HEK293 (cell line): ENCODE data around the gene TMEM131L.

Experiments
- GLIS2 ChIP-seq: fragments of 450-650 bp; formaldehyde crosslinking; IDR thresholded peaks from 2 replicates; pipeline ENCODE4 v1.5.1; 2016; ENCODE audit warnings: missing biosample characterization, missing genetic modification characterization
- HOXC10 ChIP-seq: sonication (generic); formaldehyde crosslinking; IDR thresholded peaks from 2 replicates; pipeline ENCODE4 v1.8.1; 2023; ENCODE audit warnings: mild to moderate bottlenecking, missing genetic modification reagents
- HOXD13 ChIP-seq: sonication (generic); formaldehyde crosslinking; IDR thresholded peaks from 2 replicates; pipeline ENCODE4 v1.8.0; 2022; ENCODE audit warnings: missing genetic modification reagents, borderline replicate concordance
- IKZF3 ChIP-seq: fragments of 450-650 bp; IDR thresholded peaks from 2 replicates; pipeline ENCODE4 v1.5.0; 2018; ENCODE audit warnings: missing biosample characterization, mild to moderate bottlenecking, missing genetic modification characterization, moderate library complexity
- KLF1 ChIP-seq: fragments of 450-650 bp; formaldehyde crosslinking; IDR thresholded peaks from 2 replicates; pipeline ENCODE4 v1.5.1; 2016; ENCODE audit warnings: missing biosample characterization, missing genetic modification characterization
- MZF1 ChIP-seq: fragments of 450-650 bp; formaldehyde crosslinking; IDR thresholded peaks from 2 replicates; pipeline ENCODE4 v1.5.1; 2017; ENCODE audit warnings: missing biosample characterization, missing genetic modification characterization, borderline replicate concordance
- OSR2 ChIP-seq: fragments of 450-650 bp; formaldehyde crosslinking; IDR thresholded peaks from 2 replicates; pipeline ENCODE4 v1.5.1; 2016; ENCODE audit warnings: missing biosample characterization, missing genetic modification characterization
- SETDB1 ChIP-seq: IDR thresholded peaks from one replicate; pipeline ENCODE4 v1.6.1; 2017; ENCODE audit warnings: mild to moderate bottlenecking, low read length, moderate library complexity, mixed read lengths; ENCODE audit not compliant: insufficient read length
- SP3 ChIP-seq: fragments of 450-650 bp; formaldehyde crosslinking; IDR thresholded peaks from 2 replicates; pipeline ENCODE4 v1.5.1; 2016; ENCODE audit warnings: missing biosample characterization, missing genetic modification characterization
- ZBTB21 ChIP-seq: fragments of 450-650 bp; formaldehyde crosslinking; IDR thresholded peaks from 2 replicates; pipeline ENCODE4 v1.5.1; 2017; ENCODE audit warnings: missing biosample characterization, missing genetic modification characterization
- ZNF214 ChIP-seq: fragments of 450-650 bp; formaldehyde crosslinking; IDR thresholded peaks from 2 replicates; pipeline ENCODE4 v1.5.1; 2017; ENCODE audit warnings: missing biosample characterization, mild to moderate bottlenecking, missing genetic modification characterization, borderline replicate concordance
- ZNF221 ChIP-seq: fragments of 450-650 bp; formaldehyde crosslinking; IDR thresholded peaks from 2 replicates; pipeline ENCODE4 v1.5.1; 2017; ENCODE audit warnings: missing biosample characterization, missing genetic modification characterization, borderline replicate concordance
- ZNF223 ChIP-seq: fragments of 450-650 bp; formaldehyde crosslinking; IDR thresholded peaks from 2 replicates; pipeline ENCODE4 v1.5.1; 2016; ENCODE audit warnings: missing biosample characterization, missing genetic modification characterization
- ZNF292 ChIP-seq: fragments of 450-650 bp; formaldehyde crosslinking; IDR thresholded peaks from 2 replicates; pipeline ENCODE4 v1.5.1; 2016; ENCODE audit warnings: low read depth, missing biosample characterization, missing genetic modification characterization, borderline replicate concordance
- ZNF302 ChIP-seq: fragments of 450-650 bp; formaldehyde crosslinking; IDR thresholded peaks from 2 replicates; pipeline ENCODE4 v1.5.1; 2016; ENCODE audit warnings: missing biosample characterization, missing genetic modification characterization, low read depth
- ZNF366 ChIP-seq: fragments of 450-650 bp; formaldehyde crosslinking; conservative IDR thresholded peaks from 2 replicates; pipeline ENCODE4 v1.5.1; 2016; ENCODE audit warnings: missing biosample characterization, missing genetic modification characterization
- ZNF391 ChIP-seq: fragments of 450-650 bp; formaldehyde crosslinking; IDR thresholded peaks from 2 replicates; pipeline ENCODE4 v1.5.1; 2016; ENCODE audit warnings: low read depth, missing biosample characterization, missing genetic modification characterization, borderline replicate concordance
- ZNF48 ChIP-seq: fragments of 450-650 bp; formaldehyde crosslinking; IDR thresholded peaks from 2 replicates; pipeline ENCODE4 v1.5.1; 2016; ENCODE audit warnings: missing biosample characterization, missing genetic modification characterization
- ZNF501 ChIP-seq: fragments of 450-650 bp; formaldehyde crosslinking; IDR thresholded peaks from 2 replicates; pipeline ENCODE4 v1.5.1; 2016; ENCODE audit warnings: missing biosample characterization, missing genetic modification characterization
- ZNF544 ChIP-seq: fragments of 450-650 bp; formaldehyde crosslinking; IDR thresholded peaks from 2 replicates; pipeline ENCODE4 v1.5.0; 2017; ENCODE audit warnings: missing biosample characterization, missing genetic modification characterization
- ZNF548 ChIP-seq: fragments of 450-650 bp; formaldehyde crosslinking; IDR thresholded peaks from 2 replicates; pipeline ENCODE4 v1.5.1; 2016; ENCODE audit warnings: missing biosample characterization, missing genetic modification characterization
- ZNF610 ChIP-seq: fragments of 450-650 bp; formaldehyde crosslinking; IDR thresholded peaks from 2 replicates; pipeline ENCODE4 v1.5.1; 2016; ENCODE audit warnings: missing biosample characterization, missing genetic modification characterization, borderline replicate concordance
- ZNF670 ChIP-seq: fragments of 450-650 bp; formaldehyde crosslinking; IDR thresholded peaks from 2 replicates; pipeline ENCODE4 v1.5.1; 2016; ENCODE audit warnings: missing biosample characterization, missing genetic modification characterization, low read depth
- ZNF701 ChIP-seq: fragments of 450-650 bp; formaldehyde crosslinking; IDR thresholded peaks from 2 replicates; pipeline ENCODE4 v1.5.1; 2016; ENCODE audit warnings: missing biosample characterization, missing genetic modification characterization
- ZNF76 ChIP-seq: fragments of 450-650 bp; formaldehyde crosslinking; IDR thresholded peaks from 2 replicates; pipeline ENCODE4; 2016; ENCODE audit warnings: low read depth, missing biosample characterization, missing genetic modification characterization, borderline replicate concordance
- ZNF776 ChIP-seq: fragments of 450-650 bp; formaldehyde crosslinking; IDR thresholded peaks from 2 replicates; pipeline ENCODE4 v1.5.0; 2017; ENCODE audit warnings: missing biosample characterization, missing genetic modification characterization, borderline replicate concordance
- ZNF777 ChIP-seq: fragments of 450-650 bp; formaldehyde crosslinking; IDR thresholded peaks from 2 replicates; pipeline ENCODE4 v1.5.1; 2017; ENCODE audit warnings: missing biosample characterization, missing genetic modification characterization, borderline replicate concordance
- ZNF785 ChIP-seq: fragments of 450-650 bp; formaldehyde crosslinking; IDR thresholded peaks from 2 replicates; pipeline ENCODE4 v1.5.1; 2016; ENCODE audit warnings: missing biosample characterization, missing genetic modification characterization
- ZSCAN16 ChIP-seq: fragments of 450-650 bp; formaldehyde crosslinking; IDR thresholded peaks from 2 replicates; pipeline ENCODE4 v1.5.1; 2016; ENCODE audit warnings: missing biosample characterization, missing genetic modification characterization
- ZXDB ChIP-seq: fragments of 450-650 bp; formaldehyde crosslinking; IDR thresholded peaks from 2 replicates; pipeline ENCODE4 v1.5.1; 2016; ENCODE audit warnings: missing biosample characterization, missing genetic modification characterization
- TF ChIP-seq, protein P1 (sequence below): fragments of 450-650 bp; formaldehyde crosslinking; IDR thresholded peaks from 2 replicates; pipeline ENCODE4 v1.5.1; 2016; ENCODE audit warnings: missing biosample characterization, missing genetic modification characterization
- TF ChIP-seq, protein P2 (sequence below): fragments of 450-650 bp; formaldehyde crosslinking; IDR thresholded peaks from 2 replicates; pipeline ENCODE4 v1.5.1; 2016; ENCODE audit warnings: missing biosample characterization, missing genetic modification characterization
- TF ChIP-seq, protein P3 (sequence below): fragments of 450-650 bp; formaldehyde crosslinking; IDR thresholded peaks from 2 replicates; pipeline ENCODE4 v1.5.1; 2016; ENCODE audit warnings: missing biosample characterization, missing genetic modification characterization
- TF ChIP-seq, protein P4 (sequence below): fragments of 450-650 bp; formaldehyde crosslinking; IDR thresholded peaks from 2 replicates; pipeline ENCODE4 v1.5.1; 2017; ENCODE audit warnings: missing biosample characterization, missing genetic modification characterization

TMEM131L gene

DNA sequence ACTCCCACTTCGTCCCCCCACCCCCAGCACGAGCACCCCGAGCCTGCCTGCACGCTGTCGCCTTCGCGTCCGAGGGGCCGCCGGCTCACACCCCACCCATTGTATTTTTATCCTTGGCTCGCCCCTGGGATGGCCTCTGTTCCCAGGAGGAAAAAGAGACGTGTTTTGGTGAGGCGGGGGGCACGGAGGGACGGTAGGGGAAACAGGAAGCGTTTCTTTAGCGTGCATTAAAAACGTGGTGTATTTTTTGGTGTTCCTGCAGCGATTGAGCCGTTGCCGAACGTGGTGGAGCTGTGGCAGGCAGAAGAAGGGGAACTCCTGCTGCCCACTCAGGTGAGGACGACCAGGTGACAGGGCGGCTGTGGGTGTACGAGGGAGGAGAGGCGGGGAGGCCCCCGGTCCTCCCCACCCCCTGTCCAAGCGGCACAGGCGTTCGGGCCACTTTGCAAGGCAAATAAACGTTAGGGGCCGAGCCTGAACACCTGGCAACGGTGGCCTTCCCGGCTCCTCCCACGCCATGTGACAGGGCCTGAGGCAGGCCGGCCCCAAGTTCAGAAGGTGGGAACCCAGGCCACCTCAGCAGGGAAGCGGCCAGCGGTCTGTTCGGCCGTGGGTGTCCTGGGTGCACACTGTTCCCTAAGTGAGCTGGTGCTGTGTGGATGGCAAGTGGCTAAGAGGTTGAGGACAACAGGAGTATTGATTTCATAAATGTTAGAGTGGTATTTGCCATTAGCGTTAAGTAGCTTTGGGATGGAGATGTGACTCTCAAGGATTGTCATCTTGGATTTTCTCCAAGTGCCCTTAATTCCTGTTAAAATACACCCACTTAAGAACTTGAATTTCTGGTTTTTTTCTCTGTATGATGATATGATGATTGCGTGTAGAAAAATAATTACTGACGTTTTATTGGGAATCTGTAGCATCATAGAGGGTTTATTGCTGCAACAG is 1.1 kb downstream of the TMEM131L start (continued):
- no peak for TF ChIP-seq ZNF223 (tag by site-specific recombination)
- no peak for TF ChIP-seq ZNF76 (tag by site-specific recombination)
- no peak for TF ChIP-seq ZNF544 (tag by site-specific recombination)
- TF ChIP-seq HOXC10 (CRISPR knock-in tag) = no peak
- no peak for TF ChIP-seq ZNF610 (tag by site-specific recombination)
- no peak for TF ChIP-seq ZNF48 (tag by site-specific recombination)
- TF ChIP-seq OSR2 = peak; percentile 30; the same call in 1 of the 2 replicates
- TF ChIP-seq MZF1 = no peak
- no peak for TF ChIP-seq ZNF214
- TF ChIP-seq, protein P1, sequence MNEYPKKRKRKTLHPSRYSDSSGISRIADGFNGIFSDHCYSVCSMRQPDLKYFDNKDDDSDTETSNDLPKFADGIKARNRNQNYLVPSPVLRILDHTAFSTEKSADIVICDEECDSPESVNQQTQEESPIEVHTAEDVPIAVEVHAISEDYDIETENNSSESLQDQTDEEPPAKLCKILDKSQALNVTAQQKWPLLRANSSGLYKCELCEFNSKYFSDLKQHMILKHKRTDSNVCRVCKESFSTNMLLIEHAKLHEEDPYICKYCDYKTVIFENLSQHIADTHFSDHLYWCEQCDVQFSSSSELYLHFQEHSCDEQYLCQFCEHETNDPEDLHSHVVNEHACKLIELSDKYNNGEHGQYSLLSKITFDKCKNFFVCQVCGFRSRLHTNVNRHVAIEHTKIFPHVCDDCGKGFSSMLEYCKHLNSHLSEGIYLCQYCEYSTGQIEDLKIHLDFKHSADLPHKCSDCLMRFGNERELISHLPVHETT (tag by site-specific recombination) = no peak
- TF ChIP-seq ZNF785 (tag by site-specific recombination) = no peak
- TF ChIP-seq, protein P2, sequence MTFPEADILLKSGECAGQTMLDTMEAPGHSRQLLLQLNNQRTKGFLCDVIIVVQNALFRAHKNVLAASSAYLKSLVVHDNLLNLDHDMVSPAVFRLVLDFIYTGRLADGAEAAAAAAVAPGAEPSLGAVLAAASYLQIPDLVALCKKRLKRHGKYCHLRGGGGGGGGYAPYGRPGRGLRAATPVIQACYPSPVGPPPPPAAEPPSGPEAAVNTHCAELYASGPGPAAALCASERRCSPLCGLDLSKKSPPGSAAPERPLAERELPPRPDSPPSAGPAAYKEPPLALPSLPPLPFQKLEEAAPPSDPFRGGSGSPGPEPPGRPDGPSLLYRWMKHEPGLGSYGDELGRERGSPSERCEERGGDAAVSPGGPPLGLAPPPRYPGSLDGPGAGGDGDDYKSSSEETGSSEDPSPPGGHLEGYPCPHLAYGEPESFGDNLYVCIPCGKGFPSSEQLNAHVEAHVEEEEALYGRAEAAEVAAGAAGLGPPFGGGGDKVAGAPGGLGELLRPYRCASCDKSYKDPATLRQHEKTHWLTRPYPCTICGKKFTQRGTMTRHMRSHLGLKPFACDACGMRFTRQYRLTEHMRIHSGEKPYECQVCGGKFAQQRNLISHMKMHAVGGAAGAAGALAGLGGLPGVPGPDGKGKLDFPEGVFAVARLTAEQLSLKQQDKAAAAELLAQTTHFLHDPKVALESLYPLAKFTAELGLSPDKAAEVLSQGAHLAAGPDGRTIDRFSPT = 0 out of 2 replicates have a peak, but pooled peaks have one; percentile 39
- TF ChIP-seq ZNF366 (tag by site-specific recombination) = peak; percentile 42
- TF ChIP-seq ZNF548 (tag by site-specific recombination) = no peak
- TF ChIP-seq SP3 (tag by site-specific recombination) = peak; percentile 65
- TF ChIP-seq SETDB1 = no peak
- peak; percentile 60; the same call in 1 of the 2 replicates for TF ChIP-seq ZBTB21 (tag by site-specific recombination)
- no peak for TF ChIP-seq HOXD13
- no peak for TF ChIP-seq ZNF292
- no peak for TF ChIP-seq ZNF221 (tag by site-specific recombination)
- TF ChIP-seq ZNF670 (tag by site-specific recombination) = no peak
- TF ChIP-seq ZNF777 (tag by site-specific recombination) = no peak
- peak; percentile 66; the same call in 1 of the 2 replicates for TF ChIP-seq GLIS2 (tag by site-specific recombination)
- no peak for TF ChIP-seq ZNF302 (tag by site-specific recombination)
- TF ChIP-seq, protein P3, sequence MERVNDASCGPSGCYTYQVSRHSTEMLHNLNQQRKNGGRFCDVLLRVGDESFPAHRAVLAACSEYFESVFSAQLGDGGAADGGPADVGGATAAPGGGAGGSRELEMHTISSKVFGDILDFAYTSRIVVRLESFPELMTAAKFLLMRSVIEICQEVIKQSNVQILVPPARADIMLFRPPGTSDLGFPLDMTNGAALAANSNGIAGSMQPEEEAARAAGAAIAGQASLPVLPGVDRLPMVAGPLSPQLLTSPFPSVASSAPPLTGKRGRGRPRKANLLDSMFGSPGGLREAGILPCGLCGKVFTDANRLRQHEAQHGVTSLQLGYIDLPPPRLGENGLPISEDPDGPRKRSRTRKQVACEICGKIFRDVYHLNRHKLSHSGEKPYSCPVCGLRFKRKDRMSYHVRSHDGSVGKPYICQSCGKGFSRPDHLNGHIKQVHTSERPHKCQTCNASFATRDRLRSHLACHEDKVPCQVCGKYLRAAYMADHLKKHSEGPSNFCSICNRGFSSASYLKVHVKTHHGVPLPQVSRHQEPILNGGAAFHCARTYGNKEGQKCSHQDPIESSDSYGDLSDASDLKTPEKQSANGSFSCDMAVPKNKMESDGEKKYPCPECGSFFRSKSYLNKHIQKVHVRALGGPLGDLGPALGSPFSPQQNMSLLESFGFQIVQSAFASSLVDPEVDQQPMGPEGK (tag by site-specific recombination) = peak; percentile 67
- TF ChIP-seq ZNF501 = peak; percentile 27; the same call in 1 of the 2 replicates
- TF ChIP-seq, protein P4, sequence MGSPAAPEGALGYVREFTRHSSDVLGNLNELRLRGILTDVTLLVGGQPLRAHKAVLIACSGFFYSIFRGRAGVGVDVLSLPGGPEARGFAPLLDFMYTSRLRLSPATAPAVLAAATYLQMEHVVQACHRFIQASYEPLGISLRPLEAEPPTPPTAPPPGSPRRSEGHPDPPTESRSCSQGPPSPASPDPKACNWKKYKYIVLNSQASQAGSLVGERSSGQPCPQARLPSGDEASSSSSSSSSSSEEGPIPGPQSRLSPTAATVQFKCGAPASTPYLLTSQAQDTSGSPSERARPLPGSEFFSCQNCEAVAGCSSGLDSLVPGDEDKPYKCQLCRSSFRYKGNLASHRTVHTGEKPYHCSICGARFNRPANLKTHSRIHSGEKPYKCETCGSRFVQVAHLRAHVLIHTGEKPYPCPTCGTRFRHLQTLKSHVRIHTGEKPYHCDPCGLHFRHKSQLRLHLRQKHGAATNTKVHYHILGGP (tag by site-specific recombination) = no peak
- TF ChIP-seq ZSCAN16 (tag by site-specific recombination) = no peak
- TF ChIP-seq ZNF391 (tag by site-specific recombination) = no peak
- no peak for TF ChIP-seq ZNF776 (tag by site-specific recombination)
- no peak for TF ChIP-seq ZNF701 (tag by site-specific recombination)
- TF ChIP-seq ZXDB (tag by site-specific recombination) = no peak
- peak; percentile 51 for TF ChIP-seq KLF1 (tag by site-specific recombination)
- TF ChIP-seq IKZF3 (tag by site-specific recombination) = peak; percentile 61; the same call in 1 of the 2 replicates
